ENCODE measurements around the gene WBP1.
"Not testable (repeated sequence)": the region's sequence is repeated elsewhere in the genome, so short reads cannot be mapped to it uniquely, and the experiment has no call there.

WBP1 gene

GRCh38 chr2:74474481-74474880, 16.2 kb downstream of the WBP1 start:
- Mint-ChIP-seq H3K27me3 (ENCODE audit: low read depth, poor library complexity) (peaks cover 7% of the 10 kb centered on the region), H3K36me3 (ENCODE audit: low read depth) (peaks cover 38% of the 10 kb centered on the region), H3K4me3 (peak overlapping the region; percentile 42), H3K9me3 (no peaks in the 10 kb centered on the region), H3K27ac (no peak overlapping the region), H3K4me1 (peaks cover 35% of the 10 kb centered on the region)
- DNase-seq, result no peak
- no peak for TF ChIP-seq CTCF (IDR thresholded peaks at IDR 0.05)

GRCh38 chr2:74474899-74475298, 16.7 kb downstream of the WBP1 start:
- no peaks in the 10 kb centered on the region for H3K9me3 Mint-ChIP-seq
- no peak overlapping the region for H3K4me3 Mint-ChIP-seq
- H3K27me3 Mint-ChIP-seq (ENCODE audit: low read depth, poor library complexity), result peaks cover 5% of the 10 kb centered on the region
- H3K4me1 Mint-ChIP-seq, result peaks cover 34% of the 10 kb centered on the region
- H3K36me3 Mint-ChIP-seq (ENCODE audit: low read depth), result peaks cover 37% of the 10 kb centered on the region
- DNase-seq, result peak; percentile 38
- H3K27ac Mint-ChIP-seq, result peak overlapping the region; percentile 40
- TF ChIP-seq CTCF (IDR thresholded peaks at IDR 0.05), result no peak

- peaks cover 34% of the 10 kb centered on the region for H3K4me1 Mint-ChIP-seq
- no peak for DNase-seq
- H3K27me3 Mint-ChIP-seq (ENCODE audit: low read depth, poor library complexity), result peaks cover 5% of the 10 kb centered on the region
- H3K27ac Mint-ChIP-seq, result no peak overlapping the region
- H3K4me3 Mint-ChIP-seq, result peak overlapping the region; percentile 94
- H3K36me3 Mint-ChIP-seq (ENCODE audit: low read depth), result peaks cover 31% of the 10 kb centered on the region
- H3K9me3 Mint-ChIP-seq, result no peaks in the 10 kb centered on the region
- TF ChIP-seq CTCF (IDR thresholded peaks at IDR 0.05), result no peak
Measured at GRCh38 chr2:74481431-74481830, 23.2 kb downstream of the WBP1 start.

GRCh38 chr2:74481961-74482800, 23.9 kb downstream of the WBP1 start:
- Mint-ChIP-seq H3K9me3 (no peaks in the 10 kb centered on the region), H3K27me3 (ENCODE audit: low read depth, poor library complexity) (peaks cover 5% of the 10 kb centered on the region), H3K4me3 (peak overlapping the region; percentile 94), H3K27ac (peak overlapping the region; percentile 84), H3K36me3 (ENCODE audit: low read depth) (peaks cover 36% of the 10 kb centered on the region), H3K4me1 (peaks cover 34% of the 10 kb centered on the region)
- peak; percentile 68 for DNase-seq
- no peak for TF ChIP-seq CTCF (IDR thresholded peaks at IDR 0.05)

- H3K36me3 Mint-ChIP-seq (ENCODE audit: low read depth), result peaks cover 32% of the 10 kb centered on the region
- peak within 1 kb of the TSS; percentile 94 for H3K4me3 Mint-ChIP-seq
- peaks cover 34% of the 10 kb centered on the region for H3K4me1 Mint-ChIP-seq
- peak; percentile 92 for DNase-seq
- peak within 1 kb of the TSS; percentile 91 for H3K27ac Mint-ChIP-seq
- TF ChIP-seq CTCF (IDR thresholded peaks at IDR 0.05), result peak; percentile 67
- H3K27me3 Mint-ChIP-seq (ENCODE audit: low read depth, poor library complexity), result peaks cover 2% of the 10 kb centered on the region
- no peaks in the 10 kb centered on the region for H3K9me3 Mint-ChIP-seq
Measured at GRCh38 chr2:74482801-74483674, 24.8 kb downstream of the WBP1 start, which contains the start of the genes CCDC142 and TTC31. TSS of gene CCDC142 (minus strand) at chr2:74482998. CDS start at chr2:74482837, 161 bp downstream. TSS of gene TTC31 (plus strand) at chr2:74483081. CDS start at chr2:74483096, 15 bp downstream.

- peaks cover 34% of the 10 kb centered on the region for H3K4me1 Mint-ChIP-seq
- H3K9me3 Mint-ChIP-seq; H3K27me3 Mint-ChIP-seq (ENCODE audit: low read depth, poor library complexity); DNase-seq: not testable (repeated sequence)
- peak overlapping the region; percentile 68 for H3K27ac Mint-ChIP-seq
- peak overlapping the region; percentile 94 for H3K4me3 Mint-ChIP-seq
- peaks cover 32% of the 10 kb centered on the region for H3K36me3 Mint-ChIP-seq (ENCODE audit: low read depth)
Measured at GRCh38 chr2:74483675-74484164, 25.5 kb downstream of the WBP1 start.

Measured in nephron progenitor cell (in vitro differentiated cells).